Stimulated activated CD4-positive, alpha-beta T cell treated with anti-CD3 and anti-CD28 coated beads, Interleukin-12 subunit alpha, Interleukin-12 subunit beta, amount 100 ng/mL, for 4 hours (primary cell): ENCODE data around the gene CAND2.

Experiments
- DNase-seq: peaks from one replicate; pipeline ENCODE4 v3.0.0-alpha.2; 2020

CAND2 gene

GRCh38 chr3:12796171-12797123, at the start of gene CAND2:
Gene CAND2 (plus strand): TSS chr3:12796680. CDS start chr3:12796721, 41 bp downstream.
- peak; percentile 44 for DNase-seq

- no peak for DNase-seq
Measured at GRCh38 chr3:12748477-12748876, 48.0 kb upstream of the CAND2 start.

GRCh38 chr3:12750223-12750622, 46.3 kb upstream of the CAND2 start:
- DNase-seq, result no peak

GRCh38 chr3:12750658-12751071, 45.8 kb upstream of the CAND2 start:
- DNase-seq, result no peak

- no peak for DNase-seq
Measured at GRCh38 chr3:12751571-12751970, 44.9 kb upstream of the CAND2 start.

GRCh38 chr3:12752102-12752501, 44.4 kb upstream of the CAND2 start:
- DNase-seq, result no peak

- DNase-seq, result no peak
Measured at GRCh38 chr3:12752809-12753208, 43.7 kb upstream of the CAND2 start.

GRCh38 chr3:12753275-12754028, 43.0 kb upstream of the CAND2 start:
- DNase-seq, result no peak

- no peak for DNase-seq
Measured at GRCh38 chr3:12754313-12754712, 42.2 kb upstream of the CAND2 start.

GRCh38 chr3:12755754-12756153, 40.7 kb upstream of the CAND2 start:
- DNase-seq, result no peak

- no peak for DNase-seq
Measured at GRCh38 chr3:12756175-12756574, 40.3 kb upstream of the CAND2 start.

GRCh38 chr3:12756635-12757034, 39.8 kb upstream of the CAND2 start:
- DNase-seq, result no peak

GRCh38 chr3:12758025-12758781, 38.3 kb upstream of the CAND2 start:
- DNase-seq, result no peak

- DNase-seq, result no peak
Measured at GRCh38 chr3:12759097-12759679, 37.3 kb upstream of the CAND2 start, which contains the start of gene TMEM40. Gene TMEM40 (minus strand): TSS chr3:12759259. CDS start chr3:12749832, 9,427 bp downstream.

GRCh38 chr3:12759693-12760565, 36.6 kb upstream of the CAND2 start:
- DNase-seq, result no peak

GRCh38 chr3:12764171-12764776, 32.2 kb upstream of the CAND2 start:
- no peak for DNase-seq

GRCh38 chr3:12766541-12766940, 29.9 kb upstream of the CAND2 start:
- DNase-seq, result no peak

GRCh38 chr3:12768579-12769527, 27.6 kb upstream of the CAND2 start:
- DNase-seq, result no peak

- DNase-seq, result no peak
Measured at GRCh38 chr3:12769761-12770160, 26.7 kb upstream of the CAND2 start.

- DNase-seq, result no peak
Measured at GRCh38 chr3:12771236-12771635, 25.2 kb upstream of the CAND2 start.
